ENCODE data around the gene B3GAT2. TPM values are rescaled to one million over a fixed set of nuclear protein-coding genes. Genes with fewer than 3 reads are reported as not detected.
A peak's percentile ranks its signal among the peaks of the same experiment; 100 is the strongest.

B3GAT2 gene
- total and polyA plus RNA-seq, 2 of the 13 experiments (the other 11 are each of a cell fraction or from before 2014, with no cell fraction given): 0.01 to 0.02 TPM

- TF ChIP-seq ZNF180 (CRISPR knock-in tag; IDR thresholded peaks at IDR 0.05; ENCODE audit: borderline replicate concordance, low read depth): no peak
- no peak for TF ChIP-seq ZNF354B (CRISPR knock-in tag; IDR thresholded peaks at IDR 0.05)
- TF ChIP-seq PLRG1 (conservative IDR thresholded peaks at IDR 0.05): no peak
- no peak for TF ChIP-seq CSRNP1 (CRISPR knock-in tag; IDR thresholded peaks at IDR 0.05)
- TF ChIP-seq ZNF143 (CRISPR knock-in tag; IDR thresholded peaks at IDR 0.05): no peak
- no peak for TF ChIP-seq ZNF780A (CRISPR knock-in tag; IDR thresholded peaks at IDR 0.05)
- TF ChIP-seq ZBTB25 (CRISPR knock-in tag; IDR thresholded peaks at IDR 0.05): no peak
- no peak for TF ChIP-seq ZNF619 (CRISPR knock-in tag; IDR thresholded peaks at IDR 0.05)
- 0 out of 2 replicates have a peak, but pooled peaks have one; percentile 15 for TF ChIP-seq HNF4G (IDR thresholded peaks at IDR 0.05; ENCODE audit: borderline replicate concordance, low read depth, low read length)
- no peak for TF ChIP-seq HNF4G (CRISPR knock-in tag; IDR thresholded peaks at IDR 0.05; ENCODE audit: borderline replicate concordance, low read depth)
- TF ChIP-seq ZNF773 (CRISPR knock-in tag; IDR thresholded peaks at IDR 0.05; ENCODE audit: borderline replicate concordance): no peak
- peak; percentile 59 for TF ChIP-seq SALL1 (CRISPR knock-in tag; IDR thresholded peaks at IDR 0.05)
- TF ChIP-seq ZNF576 (CRISPR knock-in tag; IDR thresholded peaks at IDR 0.05): no peak
- no peak for TF ChIP-seq ARNT (IDR thresholded peaks at IDR 0.05)
- no peak for TF ChIP-seq HNRNPUL1 (IDR thresholded peaks at IDR 0.05; ENCODE audit: low read depth, low read length)
- peak; percentile 39; the same call in 1 of the 2 replicates for TF ChIP-seq ARID3A (IDR thresholded peaks at IDR 0.05; ENCODE audit: low read depth, low read length)
- no peak for TF ChIP-seq ZBTB39 (CRISPR knock-in tag; IDR thresholded peaks at IDR 0.05)
- TF ChIP-seq ZC3H4 (CRISPR knock-in tag; IDR thresholded peaks at IDR 0.05; ENCODE audit: borderline replicate concordance): no peak
- TF ChIP-seq MEF2D (CRISPR knock-in tag; IDR thresholded peaks at IDR 0.05): 0 out of 2 replicates have a peak, but pooled peaks have one; percentile 46
- TF ChIP-seq ZNF547 (CRISPR knock-in tag; IDR thresholded peaks at IDR 0.05): no peak
- no peak for TF ChIP-seq GLI4 (CRISPR knock-in tag; IDR thresholded peaks at IDR 0.05; ENCODE audit: borderline replicate concordance)
Measured at GRCh38 chr6:70839286-70840266, 117.3 kb downstream of the B3GAT2 start (continued).

Measured in HepG2 (cell line).